A673 (cell line): ENCODE measurements around the gene SEC11C. TPM values are rescaled to one million over a fixed set of nuclear protein-coding genes. Genes with fewer than 3 reads are reported as not detected.

Source experiments
- BruUV-seq: library from RNA; stranded (reverse); fragments of 400-500 nt; replicated peaks from 2 replicates; lab custom pipeline; 2021; lab: Mats Ljungman, UMichigan
- CTCF ChIA-PET: fragments of 300-600 bp; sonication (Branson Sonifier 250); formaldehyde crosslinking; loops from one replicate; lab custom pipeline; 2022; ENCODE audit warnings: antibody characterized with exemption; lab: Charles Lee
- POLR2A ChIA-PET: fragments of 300-600 bp; sonication (Branson Sonifier 250); formaldehyde crosslinking; loops from one replicate; lab custom pipeline; 2022; ENCODE audit warnings: antibody characterized with exemption; ENCODE audit not compliant: low non-redundant PET; lab: Charles Lee
- DNase-seq: peaks from one replicate; pipeline ENCODE4 v3.0.0-alpha.2; 2015; ENCODE audit warnings: low spot score
- H3K27ac ChIP-seq: fragments of 200-600 bp; sonication (generic); 2 replicates; pipeline ENCODE4 v1.5.1; 2016; ENCODE audit warnings: mixed run types, low read depth, mild to moderate bottlenecking, mixed read lengths, antibody characterized with exemption, low read length; ENCODE audit not compliant: poor library complexity, severe bottlenecking
- H3K27me3 ChIP-seq: fragments of 200-600 bp; sonication (generic); replicated peaks from 2 replicates; pipeline ENCODE4 v1.6.1; 2017; ENCODE audit warnings: mixed run types, low read depth, mild to moderate bottlenecking, mixed read lengths, antibody characterized with exemption, low read length; ENCODE audit not compliant: insufficient read depth, poor library complexity
- H3K36me3 ChIP-seq: fragments of 200-600 bp; sonication (generic); 2 replicates; pipeline ENCODE4 v1.6.1; 2016; ENCODE audit warnings: mixed run types, mild to moderate bottlenecking, mixed read lengths, antibody characterized with exemption, low read length; ENCODE audit not compliant: insufficient read depth, poor library complexity, severe bottlenecking
- H3K4me1 ChIP-seq: fragments of 200-600 bp; sonication (generic); 2 replicates; pipeline ENCODE4 v1.6.1; 2017; ENCODE audit warnings: mixed run types, mild to moderate bottlenecking, mixed read lengths, antibody characterized with exemption, low read length; ENCODE audit not compliant: insufficient read depth, poor library complexity, severe bottlenecking
- H3K4me3 ChIP-seq: fragments of 200-600 bp; sonication (generic); 2 replicates; pipeline ENCODE4 v1.5.1; 2016; ENCODE audit warnings: low read depth, mixed run types, mild to moderate bottlenecking, mixed read lengths, low read length; ENCODE audit not compliant: poor library complexity, severe bottlenecking
- H3K9me3 ChIP-seq: fragments of 200-600 bp; sonication (generic); 2 replicates; pipeline ENCODE4 v1.6.1; 2016; ENCODE audit warnings: mixed run types, low read depth, mild to moderate bottlenecking, mixed read lengths, antibody characterized with exemption, low read length; ENCODE audit not compliant: poor library complexity, severe bottlenecking
- CTCF ChIP-seq: fragments of 300-800, 200-600 bp; sonication (generic); conservative IDR thresholded peaks from 2 replicates; pipeline ENCODE4 v1.5.1; 2017; ENCODE audit warnings: low read depth, mild to moderate bottlenecking, antibody characterized with exemption, low read length, moderate library complexity, mixed read lengths
- EZH2 ChIP-seq: fragments of 200-600 bp; sonication (generic); IDR thresholded peaks from 2 replicates; pipeline ENCODE4 v1.6.1; 2017; ENCODE audit warnings: borderline replicate concordance, low read depth, mild to moderate bottlenecking, mixed read lengths, antibody characterized with exemption, low read length; ENCODE audit not compliant: poor library complexity, severe bottlenecking
- intact Hi-C: fragments of 100-400 bp; cut with micrococcal nuclease; formaldehyde crosslinking; loops from one replicate; pipeline ENCODE4 v1.10.0; 2022; ENCODE audit not compliant: unreplicated experiment
- total RNA-seq: library from RNA; stranded (reverse); gene quantifications from 2 replicates; pipeline ENCODE4 v1.2.3, GENCODE V29; 2021

The SEC11C gene
- total RNA-seq, 1 experiment from 2014 or later, result 355 TPM

- POLR2A ChIA-PET, result no interaction called here
- TF ChIP-seq EZH2, result no peak
- no peak for TF ChIP-seq CTCF
- CTCF ChIA-PET, result interaction anchor here (0.7 kb wide), 1 partner anchor 34 kb away, joined by 7 read pairs; no protein-coding TSS in a partner anchor
These were observed 37.8 kb downstream of the SEC11C start for GRCh38 chr18:59177485-59177884.

GRCh38 chr18:59180150-59180845 lies 40.6 kb downstream of the SEC11C start:
- no peaks in the 10 kb centered on the region for H3K27me3 ChIP-seq
- no peaks in the 10 kb centered on the region for H3K9me3 ChIP-seq
- peak overlapping the region; percentile 5 for H3K4me3 ChIP-seq
- DNase-seq, result peak; percentile 92
- intact Hi-C loops, result no loop called here
- H3K27ac ChIP-seq, result peak overlapping the region; percentile 84
- POLR2A ChIA-PET, result no interaction called here
- peaks cover 32% of the 10 kb centered on the region for H3K4me1 ChIP-seq
- TF ChIP-seq CTCF, result no peak
- TF ChIP-seq EZH2, result no peak
- BruUV-seq, result TSS peak; percentile 81
- H3K36me3 ChIP-seq, result no peaks in the 10 kb centered on the region
- CTCF ChIA-PET, result no interaction called here

More at GRCh38 chr18:59177485-59177884, 37.8 kb downstream of the SEC11C start:
- DNase-seq, result no peak
- intact Hi-C loops, result no loop called here
- Histone ChIP-seq H3K9me3 (peaks cover 21% of the 10 kb centered on the region), H3K4me3 (no peak overlapping the region), H3K27me3 (no peaks in the 10 kb centered on the region), H3K4me1 (peaks cover 27% of the 10 kb centered on the region), H3K36me3 (no peaks in the 10 kb centered on the region), H3K27ac (no peak overlapping the region)
- BruUV-seq, result no TSS peak

GRCh38 chr18:59182673-59183072 lies 43.0 kb downstream of the SEC11C start:
- POLR2A ChIA-PET, result no interaction called here
- intact Hi-C loops, result no loop called here
- Histone ChIP-seq H3K4me3 (no peak overlapping the region), H3K27ac (no peak overlapping the region), H3K4me1 (peaks cover 32% of the 10 kb centered on the region), H3K36me3 (no peaks in the 10 kb centered on the region), H3K27me3 (no peaks in the 10 kb centered on the region), H3K9me3 (no peaks in the 10 kb centered on the region)
- BruUV-seq, result no TSS peak
- DNase-seq, result no peak
- CTCF ChIA-PET, result no interaction called here
- no peak for TF ChIP-seq CTCF
- no peak for TF ChIP-seq EZH2
